Spleen (tissue), 11 donors: ENCODE data around the gene OPRD1. TPM values are rescaled to one million over a fixed set of nuclear protein-coding genes. Genes with fewer than 3 reads are reported as not detected.

Experiments
- DNase-seq: peaks from one replicate; pipeline ENCODE4 v3.0.0-alpha.2; 2020
- H3K27ac ChIP-seq, 8 donors: fragments of 200-600 bp; sonication (generic) in 7 of 8; 1 replicate in 4 of 8; 2 replicates in 4 of 8; pipeline versions ENCODE4 v1.5.0 to v1.8.0; 2016 to 2021; ENCODE audit warnings: inconsistent platforms in 4 of 8, mild to moderate bottlenecking in 4 of 8, moderate library complexity in 1 of 8
- H3K27me3 ChIP-seq, 7 donors: fragments of 200-600 bp; sonication (generic) in 6 of 7; replicated peaks in 1 of 7; 1 replicate in 4 of 7; 2 replicates in 3 of 7; pipeline versions ENCODE4 v1.5.0 to v1.8.0; 2016 to 2021; ENCODE audit warnings: inconsistent platforms in 3 of 7, mild to moderate bottlenecking in 1 of 7
- H3K36me3 ChIP-seq, 6 donors: fragments of 200-600 bp; sonication (generic) in 5 of 6; 1 replicate in 4 of 6; 2 replicates in 2 of 6; pipeline versions ENCODE4 v1.5.0 to v1.8.0; 2016 to 2021; ENCODE audit warnings: inconsistent platforms in 2 of 6
- H3K4me1 ChIP-seq, 6 donors: fragments of 200-600 bp; sonication (generic) in 5 of 6; 1 replicate in 3 of 6; 2 replicates in 3 of 6; pipeline versions ENCODE4 v1.5.0 to v1.8.0; 2016 to 2021; ENCODE audit warnings: inconsistent platforms in 3 of 6
- H3K4me3 ChIP-seq, 8 donors: fragments of 200-600 bp; sonication (generic) in 7 of 8; 1 replicate in 4 of 8; 2 replicates in 4 of 8; pipeline versions ENCODE4 v1.5.0 to v1.8.0; 2016 to 2021; ENCODE audit warnings: inconsistent platforms in 4 of 8, mild to moderate bottlenecking in 4 of 8, moderate library complexity in 2 of 8
- H3K9me3 ChIP-seq, 8 donors: fragments of 200-600 bp; sonication (generic) in 7 of 8; 1 replicate in 4 of 8; 2 replicates in 4 of 8; pipeline versions ENCODE4 v1.5.0 to v1.8.0; 2016 to 2021; ENCODE audit warnings: inconsistent platforms in 4 of 8
- CTCF ChIP-seq, 11 experiments: fragments of 200-600 bp in 7 of 11; fragments of 450-650 bp in 4 of 11; sonication (generic) in 4 of 11; IDR thresholded peaks in 8 of 11; conservative IDR thresholded peaks in 3 of 11; 1 replicate in 7 of 11; 2 replicates in 4 of 11; pipeline versions ENCODE4 v1.4.0 to v1.8.0; 2016 to 2021; ENCODE audit warnings: antibody characterized with exemption in 11 of 11, inconsistent platforms in 4 of 11, mild to moderate bottlenecking in 1 of 11
- POLR2A ChIP-seq, 3 donors: fragments of 450-650 bp; IDR thresholded peaks; one replicate each; pipeline ENCODE4 v1.5.1; 2017; ENCODE audit warnings: antibody characterized with exemption in 3 of 3, mild to moderate bottlenecking in 1 of 3
- POLR2AphosphoS5 ChIP-seq, 3 donors: sonication (generic); formaldehyde crosslinking; IDR thresholded peaks; one replicate each; pipeline ENCODE4 v1.5.1; 2017; ENCODE audit warnings: antibody characterized with exemption in 3 of 3
- WGBS, 5 donors: extraction: QIAGEN DNeasy Blood & Tissue Kit in 3 of 5; methylation state at CpG; one replicate each; pipeline versions ENCODE4 v1.1.5 to v1.1.7; 2013 to 2018; 5-methylcytosine and 5-hydroxymethylcytosine counted together
- intact Hi-C: fragments of 100-400 bp; cut with DNase I; formaldehyde crosslinking; loops from one replicate; pipeline ENCODE4 v1.15.0; 2023; ENCODE audit warnings: low total_unique reads
- polyA plus RNA-seq, 3 donors: library from polyadenylated mRNA; stranded (reverse); fragments of 200-250 nt; gene quantifications; one replicate each; pipeline ENCODE4 v1.2.1, GENCODE V29; 2013
- total RNA-seq, 7 donors: library from RNA; depleted of rRNA in 3 of 7; stranded (reverse); fragments of >200 nt in 3 of 7; fragmentation: NEBNext Ultra II Directional in 4 of 7; extraction: Animal tissue kit (Norgen Biotek cat#: 25700) in 4 of 7; gene quantifications; one replicate each; pipeline versions ENCODE4 v1.1.0 to v1.2.1, GENCODE V29; 2016 to 2021
- donor health status: healthy with polysubstance abuse.
- donor health status: DM: no; HTN: no; CAD: no; lungs with moderate emphysema.
- donor health status: DM: no; HTN: no; CAD: no.
- donor health status: Bipolar disorder and iron deficiency.
- donor health status: healthy.
- donor health status: DM: no; HTN: no; CAD: no.
- donor health status: DM: yes; HTN: yes; CAD: no.

The OPRD1 gene
- total and polyA plus RNA-seq, 10 donors = not detected

DNA sequence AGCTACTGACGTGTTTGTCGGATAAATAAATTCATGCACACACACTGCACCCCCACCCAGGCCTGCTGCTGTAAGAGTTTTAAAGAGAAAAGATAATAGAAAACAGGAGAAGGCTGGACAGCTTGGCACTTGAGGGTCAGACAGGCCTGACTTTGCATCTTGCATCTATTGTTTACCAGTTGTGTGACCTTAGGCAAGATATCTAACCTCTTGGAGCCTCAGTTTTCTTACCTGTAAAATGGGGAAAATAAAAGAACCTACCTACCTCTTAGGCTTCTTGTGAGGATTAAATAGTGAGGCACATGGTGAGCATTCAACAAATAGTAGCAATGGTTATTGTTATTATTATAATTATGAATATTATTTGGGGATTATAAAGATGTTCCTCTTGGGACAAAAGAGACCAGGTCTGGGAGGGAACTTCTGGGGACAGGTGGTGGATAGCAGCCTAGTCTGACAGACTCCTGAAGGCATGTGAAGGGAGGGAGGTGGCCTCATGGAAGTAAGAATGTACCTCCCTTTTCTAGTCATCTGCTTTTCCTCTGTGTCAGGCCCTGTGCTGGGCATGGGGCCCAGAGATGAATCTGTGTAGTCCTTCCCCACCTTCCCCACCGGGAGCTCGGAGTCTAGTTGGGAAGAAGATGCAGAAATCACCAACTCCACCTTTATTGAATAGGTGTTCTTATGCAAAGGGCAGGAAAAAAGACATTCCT, 84.1 kb downstream of the OPRD1 start:
- Histone ChIP-seq H3K4me1 (peaks cover 8 to 25% (median 19%) of the 10 kb centered on the region in 6 donors), H3K4me3 (no peak overlapping the region), H3K9me3 (no peaks in the 10 kb centered on the region), H3K27me3 (no peaks in the 10 kb centered on the region), H3K36me3 (peaks cover 0 to 28% (median 3%) of the 10 kb centered on the region in 6 donors), H3K27ac (no peak overlapping the region)
- intact Hi-C loops = no loop called here
- TF ChIP-seq CTCF (IDR thresholded peaks at IDR 0.05 in 8 of 11, conservative IDR thresholded peaks at IDR 0.05 in 3 of 11) (no peak), POLR2AphosphoS5 (IDR thresholded peaks at IDR 0.05) (no peak)
- 87 to 96% (median 92%) methylated on average over 4 of the region's 4 CpGs for WGBS, 5 donors
- DNase-seq = no peak

GRCh38 chr1:28896609-28896986, 84.6 kb downstream of the OPRD1 start:
- Histone ChIP-seq H3K36me3 (peaks cover 0 to 28% (median 3%) of the 10 kb centered on the region in 6 donors), H3K4me3 (no peak overlapping the region), H3K9me3 (no peaks in the 10 kb centered on the region), H3K27ac (no peak overlapping the region), H3K27me3 (no peaks in the 10 kb centered on the region), H3K4me1 (peaks cover 8 to 25% (median 19%) of the 10 kb centered on the region in 6 donors)
- intact Hi-C loops = no loop called here
- DNase-seq = no peak
- TF ChIP-seq CTCF (IDR thresholded peaks at IDR 0.05 in 8 of 11, conservative IDR thresholded peaks at IDR 0.05 in 3 of 11) (no peak), POLR2A (IDR thresholded peaks at IDR 0.05) (no peak), POLR2AphosphoS5 (IDR thresholded peaks at IDR 0.05) (no peak)
- 62 to 95% (median 80%) methylated on average over 3 of the region's 3 CpGs for WGBS, 5 donors

GRCh38 chr1:28897789-28898188, 85.8 kb downstream of the OPRD1 start:
- H3K27ac ChIP-seq = peak overlapping the region in 3 of 8 donors; percentile 39 to 72 (median 53)
- TF ChIP-seq POLR2AphosphoS5 (IDR thresholded peaks at IDR 0.05) (no peak), CTCF (IDR thresholded peaks at IDR 0.05 in 8 of 11, conservative IDR thresholded peaks at IDR 0.05 in 3 of 11) (no peak), POLR2A (IDR thresholded peaks at IDR 0.05) (no peak)
- peaks cover 0 to 28% (median 3%) of the 10 kb centered on the region in 6 donors for H3K36me3 ChIP-seq
- no peak for DNase-seq
- H3K27me3 ChIP-seq = no peaks in the 10 kb centered on the region
- intact Hi-C loops = no loop called here
- no peak overlapping the region for H3K4me3 ChIP-seq
- 70 to 82% (median 77%) methylated on average over 4 of the region's 4 CpGs for WGBS, 5 donors
- no peaks in the 10 kb centered on the region for H3K9me3 ChIP-seq
- H3K4me1 ChIP-seq = peaks cover 8 to 25% (median 19%) of the 10 kb centered on the region in 6 donors

GRCh38 chr1:28898405-28898881, 86.5 kb downstream of the OPRD1 start:
- intact Hi-C loops = no loop called here
- Histone ChIP-seq H3K27me3 (no peaks in the 10 kb centered on the region), H3K36me3 (peaks cover 0 to 28% (median 3%) of the 10 kb centered on the region in 6 donors), H3K27ac (peak overlapping the region in 4 of 8 donors; percentile 33 to 72 (median 46)), H3K9me3 (no peaks in the 10 kb centered on the region), H3K4me1 (peaks cover 8 to 25% (median 19%) of the 10 kb centered on the region in 6 donors), H3K4me3 (no peak overlapping the region)
- TF ChIP-seq CTCF (IDR thresholded peaks at IDR 0.05 in 8 of 11, conservative IDR thresholded peaks at IDR 0.05 in 3 of 11) = no peak
- peak in 1 of 3 donors; percentile 24 for TF ChIP-seq POLR2AphosphoS5 (IDR thresholded peaks at IDR 0.05)
- WGBS, 5 donors = 36 to 55% (median 50%) methylated on average over 3 of the region's 3 CpGs
- DNase-seq = no peak
